EL (cell line): ENCODE data around the gene TOM1L2.
"Not testable (repeated sequence)": the region's sequence is repeated elsewhere in the genome, so short reads cannot be mapped to it uniquely, and the experiment has no call there.

Experiments
- DNase-seq: peaks from one replicate; pipeline ENCODE4 v3.0.0-alpha.2; 2016

TOM1L2 gene

DNA sequence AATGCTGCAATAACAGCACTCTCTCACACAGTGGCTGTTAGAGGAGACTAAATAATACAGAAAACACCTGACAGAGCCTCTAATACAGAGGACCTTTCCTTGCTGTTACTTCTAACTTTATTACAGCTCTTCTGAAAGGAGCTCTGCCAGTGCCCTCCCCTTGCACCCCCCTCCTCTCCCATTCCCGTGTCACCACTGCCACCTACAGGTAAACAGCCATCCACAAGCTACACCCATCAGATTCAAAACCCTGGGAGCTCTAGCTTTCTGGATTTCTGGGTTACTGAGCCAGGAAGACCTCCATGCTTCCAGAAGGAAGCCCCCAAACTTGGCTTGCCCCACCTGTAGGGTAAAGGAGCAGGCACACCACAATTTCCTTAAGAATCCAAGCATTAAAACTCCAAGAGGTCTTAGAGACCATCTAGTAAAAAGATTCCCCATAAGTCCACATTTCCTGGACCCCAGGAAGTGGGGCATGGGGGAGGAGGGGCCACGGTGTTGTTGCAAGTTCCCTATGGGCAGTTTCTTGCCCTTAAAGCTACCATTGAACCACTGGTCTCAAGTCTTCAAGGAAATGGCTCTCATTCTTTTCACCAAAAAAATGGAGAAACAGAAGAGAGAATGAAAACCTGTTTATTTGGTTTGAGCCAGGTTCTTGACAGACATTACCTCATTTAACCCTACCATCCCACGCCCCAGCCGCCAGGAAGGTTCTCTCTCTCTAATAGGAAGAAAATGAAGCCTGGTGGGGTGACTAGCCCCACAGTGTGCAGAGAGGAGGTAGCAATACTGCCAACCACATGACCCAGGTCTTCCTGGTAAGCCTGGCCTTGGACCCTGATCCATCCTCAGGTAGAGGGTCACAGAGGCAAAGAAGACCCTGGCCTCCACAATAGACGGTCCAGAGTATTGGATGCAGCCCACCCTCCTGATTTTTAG lies 52.8 kb downstream of the TOM1L2 start:
- peak; percentile 81 for DNase-seq

DNA sequence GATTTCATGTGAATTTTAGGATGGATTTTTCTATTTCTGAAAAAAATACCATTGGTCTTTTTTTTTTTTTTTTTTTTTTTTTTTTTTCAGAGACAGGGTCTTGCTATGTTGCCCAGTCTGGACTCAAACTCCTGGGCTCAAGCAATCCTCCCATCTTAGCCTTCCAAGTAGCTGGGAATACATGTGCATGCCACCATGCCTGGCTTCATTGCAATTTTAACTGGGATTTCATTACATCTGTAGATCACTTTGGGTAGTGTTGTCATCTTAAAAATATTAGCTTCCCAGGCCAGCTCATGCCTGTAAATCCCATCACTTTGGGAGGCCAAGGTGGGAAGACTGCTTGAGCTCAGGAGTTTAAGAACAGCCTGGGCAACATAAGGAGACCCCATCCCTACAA lies 54.8 kb downstream of the TOM1L2 start:
- no peak for DNase-seq

DNA sequence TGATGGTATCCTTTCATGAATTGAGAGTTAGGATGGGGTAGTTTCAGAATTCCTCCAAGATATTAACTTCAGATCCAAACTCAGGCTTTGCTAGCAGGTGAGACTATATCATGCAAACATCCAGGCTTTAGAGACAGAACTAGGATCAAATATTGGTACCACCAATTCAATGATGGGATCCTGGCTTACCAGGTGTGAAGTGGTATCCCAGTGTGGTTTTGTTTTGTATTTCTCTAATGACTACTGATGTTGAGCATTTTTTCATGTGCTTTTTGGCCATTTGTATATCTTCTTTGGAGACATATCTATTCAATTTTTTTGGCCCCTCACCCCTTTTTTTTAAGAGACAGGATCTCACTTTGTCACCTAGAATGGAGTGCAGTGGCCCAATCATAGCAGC lies 57.0 kb downstream of the TOM1L2 start:
- DNase-seq: no peak

DNA sequence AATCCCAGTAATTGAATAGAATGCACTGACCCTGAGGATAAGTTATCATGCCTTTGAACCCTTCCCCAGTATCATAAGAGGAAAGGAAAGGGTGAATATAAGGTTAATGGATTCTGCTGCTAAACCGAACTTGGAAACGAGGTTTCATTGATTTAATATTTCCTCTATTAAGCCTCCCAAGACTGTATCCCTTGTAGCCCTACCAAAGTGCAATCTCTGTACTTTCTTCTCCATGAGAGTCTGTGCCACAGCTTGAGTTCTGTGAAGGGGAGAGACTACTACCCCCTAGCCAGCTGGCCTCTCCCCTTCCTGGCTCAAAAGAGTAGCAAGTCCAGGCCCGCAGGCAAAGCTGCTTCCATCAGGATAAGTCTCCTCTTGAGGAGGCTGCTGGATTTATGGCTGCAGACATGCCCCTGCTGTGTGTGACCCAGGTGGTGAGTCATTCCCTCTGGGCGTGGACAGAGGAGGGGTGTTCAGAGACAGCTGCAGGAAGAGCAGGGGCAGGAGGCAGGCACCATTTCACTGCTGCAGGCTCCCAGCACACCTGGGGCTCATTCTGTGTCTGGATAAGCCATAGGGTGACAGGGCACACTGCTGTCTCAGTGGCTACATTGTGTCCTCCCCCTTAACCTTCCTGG lies 58.4 kb downstream of the TOM1L2 start:
- peak; percentile 96 for DNase-seq

DNA sequence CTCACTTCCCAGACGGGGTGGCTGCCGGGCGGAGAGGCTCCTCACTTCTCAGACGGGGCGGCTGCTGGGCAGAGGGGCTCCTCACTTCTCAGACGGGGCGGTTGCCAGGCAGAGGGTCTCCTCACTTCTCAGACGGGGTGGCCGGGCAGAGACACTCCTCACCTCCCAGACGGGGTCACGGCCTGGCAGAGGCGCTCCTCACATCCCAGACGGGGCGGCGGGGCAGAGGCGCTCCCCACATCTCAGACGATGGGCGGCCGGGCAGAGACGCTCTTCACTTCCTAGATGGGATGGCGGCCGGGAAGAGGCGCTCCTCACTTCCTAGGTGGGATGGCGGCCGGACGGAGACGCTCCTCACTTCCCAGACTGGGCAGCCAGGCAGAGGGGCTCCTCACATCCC lies 59.9 kb downstream of the TOM1L2 start:
- not testable (repeated sequence) for DNase-seq

DNA sequence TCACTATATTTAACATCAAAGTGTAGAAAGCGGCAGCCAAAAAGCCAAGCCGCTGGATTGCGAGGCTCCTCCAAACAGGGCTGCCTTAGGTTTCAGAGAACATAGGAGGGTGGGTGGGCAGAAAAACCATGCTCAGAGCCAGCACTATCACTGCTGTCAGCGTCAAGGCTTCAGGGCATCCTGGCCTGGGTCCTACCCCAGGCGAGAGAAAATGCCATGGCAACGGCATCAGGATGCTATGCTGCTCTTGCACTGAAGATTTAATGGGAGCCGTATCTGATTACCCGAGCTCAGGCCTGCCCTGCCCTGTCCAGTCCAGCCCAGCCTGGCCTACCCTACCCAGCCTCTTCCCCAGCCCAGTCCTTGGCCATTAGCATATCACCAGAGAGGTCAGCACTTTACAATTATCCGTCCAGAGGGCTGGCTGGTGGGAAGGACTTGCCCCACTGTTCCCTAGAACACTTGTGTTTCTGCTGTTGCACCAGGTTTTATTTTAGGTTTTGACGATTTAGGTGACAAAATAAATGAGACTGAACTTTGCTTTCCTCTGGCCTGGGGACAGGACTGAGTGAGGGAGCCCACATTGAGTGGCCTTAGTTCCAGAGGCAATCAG lies 61.1 kb downstream of the TOM1L2 start:
- no peak for DNase-seq

DNA sequence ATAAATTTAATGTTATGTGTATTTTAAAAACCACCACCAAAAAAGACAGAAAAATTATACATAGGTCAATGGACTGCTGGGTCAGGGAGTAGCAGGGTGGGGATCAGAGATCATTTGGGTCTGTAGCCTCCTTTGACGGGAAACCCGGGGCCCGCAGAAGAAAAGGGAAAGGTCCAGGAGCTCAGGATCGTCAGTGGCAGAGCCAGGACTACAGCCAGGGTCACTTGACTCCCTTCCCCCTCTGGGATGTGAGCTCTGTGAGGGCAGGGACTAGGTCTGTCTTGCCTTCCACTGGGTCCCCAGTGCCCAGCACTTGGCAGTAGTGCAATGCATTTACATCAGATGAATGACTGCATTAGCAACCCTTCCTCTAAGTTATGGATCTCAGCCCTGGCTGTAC lies 62.1 kb downstream of the TOM1L2 start:
- DNase-seq: no peak

DNA sequence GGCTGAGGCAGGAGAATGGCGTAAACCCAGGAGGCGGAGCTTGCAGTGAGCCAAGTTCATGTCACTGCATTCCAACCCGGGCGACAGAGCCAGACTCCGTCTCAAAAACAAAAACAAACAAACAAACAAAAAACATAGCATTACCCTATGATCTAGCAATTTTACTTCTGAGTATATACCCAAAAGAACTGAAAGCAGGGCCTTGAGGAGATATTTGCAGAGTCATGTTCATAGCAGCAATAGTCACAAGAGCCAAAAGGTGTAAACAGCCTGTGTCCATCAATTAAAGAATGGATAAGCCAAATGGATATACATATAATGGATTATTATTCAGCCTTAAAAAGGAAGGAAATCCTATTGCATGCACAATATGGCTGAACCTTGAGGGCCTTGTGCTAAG lies 63.1 kb downstream of the TOM1L2 start:
- DNase-seq: no peak

DNA sequence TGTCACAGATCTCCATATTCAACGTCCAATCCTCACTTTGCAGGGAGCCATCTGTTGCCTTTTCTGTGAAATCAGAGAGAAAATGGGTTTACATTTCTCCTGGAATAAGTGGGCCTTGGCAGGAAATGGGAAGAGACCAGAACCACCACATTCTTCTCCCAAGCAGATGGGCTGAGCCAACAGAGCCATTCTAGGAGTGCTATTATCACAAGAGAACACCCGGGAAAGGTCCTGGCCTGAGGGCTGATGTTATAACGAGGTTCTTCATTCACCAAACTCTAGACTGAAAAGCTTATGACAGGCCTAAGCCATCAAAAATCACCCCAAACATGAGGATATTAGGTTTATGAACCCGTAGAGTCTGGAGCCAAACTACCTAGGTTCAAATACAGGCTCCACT lies 64.7 kb downstream of the TOM1L2 start:
- DNase-seq: no peak

DNA sequence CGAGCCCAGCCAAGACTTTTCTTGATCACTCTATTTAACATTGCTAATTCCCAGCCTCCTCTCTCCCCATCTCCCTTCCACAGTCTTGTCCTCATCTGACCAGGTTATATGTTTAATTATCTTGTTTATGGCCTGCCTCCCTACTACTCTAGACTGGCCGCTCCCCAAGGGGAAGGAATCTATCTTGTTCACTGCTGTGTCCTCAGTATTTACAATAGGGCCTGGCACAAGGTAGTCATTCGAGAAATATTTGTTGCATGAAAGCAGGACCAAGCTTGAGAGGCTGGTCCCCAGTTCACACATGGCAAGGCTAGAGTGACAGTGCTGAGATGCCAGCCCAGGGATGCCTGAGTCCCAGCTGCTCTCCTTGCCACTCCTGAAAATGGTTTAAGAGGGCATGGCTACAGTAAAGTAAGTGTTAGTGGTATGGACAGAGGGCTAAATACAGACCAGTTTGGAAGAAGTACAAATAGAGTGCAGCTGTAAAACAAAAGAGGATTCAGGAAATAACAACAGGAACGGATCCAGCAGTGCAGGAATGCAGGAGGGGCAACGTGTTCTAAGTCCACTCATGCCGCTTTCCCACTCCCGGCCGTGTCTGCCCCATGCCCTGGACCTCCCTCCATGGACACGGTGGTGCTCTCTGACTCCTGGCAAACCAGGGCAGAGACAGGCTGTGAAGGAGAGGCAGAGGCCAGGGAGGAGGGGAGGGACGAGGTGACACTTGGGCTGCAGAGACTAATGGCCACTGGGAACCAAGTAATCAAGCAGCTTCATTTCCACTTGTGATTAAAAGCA lies 65.6 kb downstream of the TOM1L2 start:
- no peak for DNase-seq

DNA sequence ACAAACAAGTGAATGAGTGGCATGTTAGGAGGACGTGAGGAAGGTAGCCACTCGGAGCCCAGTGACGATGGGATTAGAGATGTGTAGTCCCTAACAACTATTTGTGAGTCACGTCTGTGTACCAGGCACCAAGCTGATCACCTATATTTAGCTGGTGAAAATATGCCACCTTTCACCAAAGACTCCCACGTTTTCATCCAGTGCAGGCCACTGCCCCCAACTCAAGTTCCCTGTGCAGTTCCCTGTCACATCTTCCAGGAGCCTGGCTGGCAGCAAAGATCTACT lies 67.2 kb downstream of the TOM1L2 start:
- no peak for DNase-seq

DNA sequence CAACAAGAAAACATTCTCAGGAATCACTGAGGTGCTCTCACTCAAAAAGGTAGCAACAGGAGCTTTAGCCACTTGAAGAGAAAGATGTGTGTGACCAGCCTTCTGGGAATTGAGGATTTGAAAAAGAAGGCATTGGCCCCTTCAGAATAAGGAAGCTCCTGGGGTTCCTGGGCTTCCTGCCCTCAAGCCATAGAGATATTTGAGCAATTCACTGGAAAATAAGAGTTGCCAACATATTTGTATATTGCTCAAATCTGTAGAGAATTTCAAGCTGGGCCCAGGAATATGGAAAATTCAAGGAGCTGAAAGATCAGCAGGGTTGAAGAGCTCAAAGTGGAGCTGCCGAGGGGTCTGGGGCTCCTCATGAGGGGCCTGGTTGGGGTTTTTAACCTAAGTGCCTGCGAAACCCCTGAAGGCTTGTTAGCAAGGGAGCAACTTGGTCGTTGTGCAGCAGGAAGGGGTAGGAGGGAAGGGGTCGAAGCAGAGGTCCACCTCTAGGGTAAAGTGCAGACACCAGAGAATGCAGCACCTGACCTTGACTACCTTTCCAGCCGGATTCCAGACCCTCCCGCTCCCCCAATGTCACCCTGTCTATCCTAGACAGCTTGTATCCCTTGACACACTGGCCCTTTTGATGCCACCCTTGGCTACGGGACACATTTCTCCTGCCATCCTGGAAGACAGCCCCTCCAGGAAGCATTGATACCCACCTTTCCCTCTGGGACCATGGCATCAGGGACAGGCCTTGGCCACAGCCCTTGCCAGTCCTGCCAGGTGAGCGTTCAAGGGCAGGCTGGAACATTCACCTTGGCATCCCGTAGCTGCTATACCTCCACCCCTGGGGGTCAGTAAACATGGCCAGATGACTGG lies 67.8 kb downstream of the TOM1L2 start:
- DNase-seq: no peak

DNA sequence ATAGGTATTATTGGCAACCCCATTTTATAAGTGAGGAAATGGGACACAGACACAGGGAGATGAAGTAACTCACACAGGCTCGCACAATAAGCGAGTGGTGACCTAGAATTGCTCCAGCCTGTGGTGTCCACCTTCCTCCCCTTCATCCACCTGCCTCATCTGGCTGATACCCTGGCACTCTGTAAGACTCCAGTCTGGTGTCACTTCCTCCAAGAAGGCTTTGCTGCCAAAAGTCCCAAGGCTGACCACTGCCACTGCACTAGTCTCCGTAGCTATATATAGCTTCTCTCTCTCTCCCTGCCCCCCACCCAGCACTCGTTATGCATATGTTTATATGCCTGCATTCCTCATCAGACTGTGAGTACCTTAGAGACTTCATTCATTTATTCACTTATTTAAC lies 69.3 kb downstream of the TOM1L2 start:
- no peak for DNase-seq

DNA sequence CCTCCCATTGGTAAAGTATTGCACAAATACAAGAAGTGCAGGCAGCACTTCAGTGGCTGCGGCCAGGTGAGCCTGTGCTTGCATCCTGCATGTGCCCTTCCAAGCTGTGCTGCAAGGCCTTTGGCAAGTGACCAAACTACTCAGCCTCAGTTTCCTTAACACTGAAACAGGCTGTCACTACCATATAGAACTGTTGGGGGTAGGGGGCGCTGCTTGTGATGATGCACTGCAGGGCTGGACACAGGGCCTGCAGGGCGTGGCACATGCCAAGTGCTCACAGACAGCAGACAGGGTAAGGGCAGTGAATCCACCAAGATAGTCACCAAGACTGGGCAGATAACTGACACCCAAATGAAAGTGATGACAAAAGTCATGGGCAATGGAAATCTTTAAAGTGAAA lies 69.8 kb downstream of the TOM1L2 start:
- no peak for DNase-seq

DNA sequence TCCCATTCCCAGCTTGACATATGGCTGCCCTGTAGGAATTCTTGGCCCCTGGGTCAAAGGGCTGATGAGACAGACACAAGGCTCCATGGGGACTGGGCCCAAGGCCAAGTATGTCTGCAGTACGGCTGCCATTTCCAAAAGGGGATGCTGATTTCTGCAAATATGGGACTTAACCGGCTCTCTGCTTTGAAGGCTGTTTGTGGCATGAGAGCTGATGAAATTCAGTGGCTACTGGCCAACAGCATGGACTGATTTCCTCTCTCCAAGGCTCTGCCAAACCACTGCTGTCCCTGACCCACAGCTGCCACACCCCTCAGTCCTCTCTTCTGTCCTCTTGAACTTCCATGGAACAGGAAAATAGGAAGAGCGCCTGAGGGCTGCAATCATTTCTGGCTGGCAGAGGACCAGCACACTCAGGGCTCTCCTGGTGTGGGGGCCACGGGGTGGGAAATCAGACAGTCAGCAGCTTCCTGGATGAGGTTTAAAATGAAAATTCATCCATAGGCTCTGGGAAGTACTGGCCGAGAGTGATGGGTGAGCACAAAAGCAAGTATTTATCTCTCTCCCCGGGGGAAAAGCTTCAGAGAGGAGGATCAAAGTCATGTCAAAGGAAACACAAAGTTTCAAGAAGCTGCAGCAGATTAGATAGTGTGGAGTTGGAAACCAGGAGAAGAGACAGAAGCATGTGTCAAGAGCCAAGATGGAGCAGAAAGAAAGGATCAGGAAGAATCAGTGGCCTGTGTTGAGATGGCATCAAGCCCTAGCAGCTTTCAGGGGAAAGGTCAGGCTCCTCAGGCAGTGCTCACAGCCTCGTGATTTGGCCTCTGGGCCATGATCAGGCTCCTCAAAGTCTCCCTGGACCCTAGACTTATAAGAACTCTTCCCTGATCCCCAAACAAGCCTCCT lies 71.3 kb downstream of the TOM1L2 start:
- DNase-seq: peak; percentile 99

DNA sequence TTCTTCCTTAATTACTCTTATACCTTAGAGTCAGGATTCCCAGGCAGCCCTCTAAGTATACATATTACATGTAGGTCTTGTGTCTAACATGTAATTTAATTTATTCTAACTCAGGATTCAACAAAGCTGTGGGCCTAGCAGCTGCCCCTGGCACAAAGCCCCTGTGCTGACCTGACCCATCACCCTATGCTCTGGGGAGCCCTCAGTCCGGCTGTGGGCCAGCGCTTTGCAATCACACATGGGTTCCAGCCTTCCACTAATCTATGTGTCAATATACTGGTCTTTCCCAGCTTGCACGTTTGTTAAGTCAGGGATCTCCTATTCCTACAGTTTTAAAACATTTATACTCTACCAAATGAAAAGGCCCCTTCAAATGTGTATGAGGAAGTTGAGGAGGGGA lies 72.7 kb downstream of the TOM1L2 start:
- no peak for DNase-seq

DNA sequence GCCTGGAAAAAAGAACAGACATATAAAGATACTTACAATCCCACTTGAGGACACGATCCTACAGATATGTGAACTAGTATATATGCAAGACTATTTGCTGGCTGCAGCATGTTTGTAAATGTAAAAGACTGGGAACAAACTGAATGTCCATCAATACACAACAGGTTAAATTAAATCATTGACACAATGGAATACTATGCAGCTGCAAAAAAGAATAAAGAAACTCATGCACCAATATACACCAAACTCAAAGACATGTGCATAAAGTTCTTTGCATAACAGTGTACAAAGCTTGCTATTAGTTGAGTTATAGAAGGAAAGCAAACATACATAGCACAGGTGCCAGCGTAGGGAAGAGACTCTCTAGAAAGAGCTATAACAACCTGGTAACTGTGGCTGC lies 73.5 kb downstream of the TOM1L2 start:
- no peak for DNase-seq

DNA sequence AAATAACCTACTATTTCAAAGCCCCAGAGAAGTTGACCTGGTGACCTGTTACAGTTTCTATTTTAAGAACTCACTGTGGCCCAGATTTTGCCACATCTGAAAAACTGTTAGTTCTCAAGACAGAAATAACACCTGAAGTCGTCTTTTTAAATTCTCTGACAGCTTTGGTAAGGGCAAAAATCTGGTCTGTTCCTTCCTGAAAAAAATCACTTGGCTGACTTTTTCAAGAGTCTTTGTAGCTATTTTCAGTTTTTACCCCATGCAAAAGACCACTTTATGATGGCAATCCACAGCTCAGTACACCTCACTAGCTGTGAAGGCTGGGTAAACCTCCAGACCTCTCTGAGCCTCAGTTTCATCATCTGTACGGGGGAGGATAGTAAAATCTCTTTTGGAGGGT lies 74.8 kb downstream of the TOM1L2 start:
- no peak for DNase-seq

DNA sequence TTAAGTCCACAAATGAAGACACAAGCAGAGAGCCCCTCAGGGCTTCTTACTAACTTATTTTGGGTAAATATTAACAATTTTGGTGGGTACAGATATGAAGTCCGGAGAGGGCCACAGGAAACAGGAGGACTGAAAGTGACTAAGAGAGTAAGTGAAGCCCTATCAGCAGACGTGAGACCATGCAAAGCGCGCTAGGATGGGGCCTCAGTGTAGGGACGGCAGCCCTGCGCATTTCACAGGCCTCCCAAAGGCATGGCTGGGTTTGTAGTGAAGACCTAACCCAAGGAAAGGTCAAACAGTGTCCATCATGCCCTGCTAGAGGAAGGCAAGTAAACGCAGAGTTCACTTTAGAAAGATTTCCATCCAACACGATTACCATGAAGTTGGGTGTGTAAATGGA lies 75.5 kb downstream of the TOM1L2 start:
- no peak for DNase-seq

DNA sequence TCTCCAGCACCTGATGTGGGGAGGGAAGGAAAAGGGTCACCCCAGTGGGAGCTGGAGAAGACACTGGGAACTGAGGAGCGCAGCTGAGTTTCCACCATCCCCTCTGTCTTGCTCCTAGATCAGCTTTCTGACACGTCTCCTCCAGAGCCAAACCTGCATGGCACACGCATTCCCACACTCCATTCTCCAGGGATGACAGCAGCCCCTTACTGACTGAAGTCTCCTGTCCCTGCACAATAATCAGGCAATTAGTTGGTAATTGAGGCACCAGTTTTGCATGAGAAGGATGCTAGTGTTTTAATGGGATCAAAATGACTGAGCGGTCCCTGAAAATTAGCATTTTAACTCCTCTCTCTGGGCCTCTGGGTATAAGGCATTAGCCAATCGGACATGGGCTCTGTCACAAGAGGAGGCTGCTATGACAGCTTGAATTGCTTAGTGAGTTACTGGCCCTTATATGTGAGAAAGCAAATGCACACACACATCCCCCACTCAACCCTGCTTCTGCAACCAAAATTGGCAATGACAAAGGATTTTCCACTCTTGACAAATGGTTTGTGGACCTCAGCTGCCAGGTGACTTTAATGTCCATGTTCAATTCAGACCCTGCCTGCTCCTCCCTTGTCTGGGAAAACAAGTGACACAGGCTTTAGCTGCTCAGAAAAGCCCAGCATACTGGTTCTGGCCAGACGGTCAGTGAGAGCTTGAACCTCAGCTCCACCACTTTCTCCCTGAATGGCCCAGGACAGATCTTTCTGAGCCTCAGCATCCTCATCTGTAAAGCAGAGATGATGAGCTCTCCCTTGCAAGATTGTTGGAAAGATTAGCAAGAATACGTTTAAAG lies 78.2 kb downstream of the TOM1L2 start:
- no peak for DNase-seq
